Stimulated activated CD4-positive, alpha-beta T cell treated with anti-CD3 and anti-CD28 coated beads, Interleukin-2, amount 100 ng/mL, for 24 hours (primary cell): ENCODE measurements around the gene SLAIN1.
"Not testable (repeated sequence)": the region's sequence is repeated elsewhere in the genome, so short reads cannot be mapped to it uniquely, and the experiment has no call there.

ENCODE experiments used
- DNase-seq, 2 donors: peaks; one replicate each; pipeline ENCODE4 v3.0.0-alpha.2; 2020

SLAIN1 gene

GRCh38 chr13:77697217-77698103 is at the start of gene SLAIN1:
Gene SLAIN1 (plus strand): TSS chr13:77697687. CDS start chr13:77697914, 227 bp downstream.
- DNase-seq: peak; percentile 78 to 81

GRCh38 chr13:77650409-77650808 is 47.1 kb upstream of the SLAIN1 start:
- no peak for DNase-seq

DNA sequence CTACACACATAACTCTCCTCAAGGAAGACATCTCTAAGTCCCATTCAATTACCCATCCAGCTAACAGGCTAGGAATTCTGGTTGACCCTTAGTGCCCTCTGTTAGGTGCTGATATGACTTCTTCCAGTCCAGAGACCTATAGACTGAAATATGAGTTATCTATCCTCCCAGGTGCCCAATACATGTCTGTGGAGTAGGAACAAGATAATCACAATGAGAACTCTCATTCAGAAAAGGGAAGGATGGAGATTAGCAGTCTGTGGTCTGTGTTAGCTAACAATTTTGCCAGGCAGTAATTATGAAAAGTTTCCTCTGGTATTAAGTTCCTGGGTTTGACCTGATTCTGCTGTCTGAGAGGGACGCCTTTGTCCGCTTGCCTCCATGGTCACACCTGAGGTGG is 44.2 kb upstream of the SLAIN1 start:
- no peak for DNase-seq

- DNase-seq: not testable (repeated sequence)
Observed at GRCh38 chr13:77660016-77660415, 37.5 kb upstream of the SLAIN1 start.

GRCh38 chr13:77660841-77661250 is 36.6 kb upstream of the SLAIN1 start:
- no peak for DNase-seq

GRCh38 chr13:77662301-77662700 is 35.2 kb upstream of the SLAIN1 start:
- not testable (repeated sequence) for DNase-seq

DNA sequence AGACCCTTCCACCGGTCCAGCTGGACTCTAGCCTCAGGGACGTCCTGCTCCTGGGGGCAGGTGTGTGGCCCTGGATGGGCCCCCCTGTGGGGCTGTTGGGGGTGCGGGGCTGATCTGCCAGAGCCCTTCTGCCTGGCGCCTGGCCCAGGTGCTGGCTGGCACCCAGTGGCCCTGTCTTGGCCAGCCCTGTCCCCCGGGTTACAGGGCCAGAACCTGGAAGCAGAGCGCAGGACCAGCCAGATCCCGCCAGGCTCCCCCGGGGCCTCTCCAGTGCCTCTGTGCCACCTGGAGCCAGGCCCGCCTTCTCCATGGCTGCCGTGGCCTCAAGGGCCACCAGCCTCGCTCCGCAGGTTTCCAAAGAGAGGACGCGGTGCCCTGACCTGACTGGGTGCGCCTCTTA is 34.7 kb upstream of the SLAIN1 start:
- DNase-seq: not testable (repeated sequence)

DNA sequence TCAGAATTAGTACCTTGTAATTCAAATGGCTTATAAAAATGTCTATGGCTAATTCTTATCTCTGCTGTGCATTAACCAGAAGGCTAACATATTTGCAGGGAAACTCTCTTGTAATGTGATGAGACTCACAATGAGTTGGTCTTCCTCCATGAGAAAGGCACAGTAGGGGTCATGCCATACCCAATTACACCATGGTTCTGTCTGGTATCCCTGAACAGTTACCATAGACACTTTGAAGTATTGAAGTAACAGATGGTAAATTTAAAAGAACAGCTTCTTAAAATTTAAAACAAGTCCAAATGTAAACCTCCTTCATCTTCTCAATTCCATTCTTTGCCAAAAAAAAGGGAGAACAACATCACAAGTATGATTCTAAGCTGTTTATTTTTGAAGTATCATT is 22.6 kb upstream of the SLAIN1 start:
- no peak for DNase-seq

GRCh38 chr13:77678691-77679235 is 18.7 kb upstream of the SLAIN1 start:
- no peak for DNase-seq

DNA sequence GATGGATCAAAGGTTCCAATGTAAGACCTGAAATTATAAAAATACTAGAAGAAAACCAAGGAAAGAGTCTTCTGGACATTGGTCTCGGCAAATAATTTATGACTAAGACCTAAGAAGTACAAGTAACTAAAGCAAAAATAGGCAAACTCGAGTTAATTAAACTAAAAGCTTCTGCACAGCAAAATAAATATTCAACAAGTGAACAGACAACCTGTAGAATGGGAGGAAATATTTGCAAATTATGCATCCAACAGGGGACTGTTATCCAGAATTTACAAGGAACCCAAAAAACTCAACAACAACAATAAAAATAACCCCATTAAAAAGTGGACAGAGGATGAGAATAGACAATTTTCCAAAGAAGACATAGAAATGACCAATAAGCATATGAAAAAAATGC is 9.7 kb upstream of the SLAIN1 start:
- DNase-seq: no peak

- no peak for DNase-seq
Observed at GRCh38 chr13:77691871-77692270, 5.6 kb upstream of the SLAIN1 start.

GRCh38 chr13:77692746-77693448 is 4.6 kb upstream of the SLAIN1 start:
- no peak for DNase-seq

DNA sequence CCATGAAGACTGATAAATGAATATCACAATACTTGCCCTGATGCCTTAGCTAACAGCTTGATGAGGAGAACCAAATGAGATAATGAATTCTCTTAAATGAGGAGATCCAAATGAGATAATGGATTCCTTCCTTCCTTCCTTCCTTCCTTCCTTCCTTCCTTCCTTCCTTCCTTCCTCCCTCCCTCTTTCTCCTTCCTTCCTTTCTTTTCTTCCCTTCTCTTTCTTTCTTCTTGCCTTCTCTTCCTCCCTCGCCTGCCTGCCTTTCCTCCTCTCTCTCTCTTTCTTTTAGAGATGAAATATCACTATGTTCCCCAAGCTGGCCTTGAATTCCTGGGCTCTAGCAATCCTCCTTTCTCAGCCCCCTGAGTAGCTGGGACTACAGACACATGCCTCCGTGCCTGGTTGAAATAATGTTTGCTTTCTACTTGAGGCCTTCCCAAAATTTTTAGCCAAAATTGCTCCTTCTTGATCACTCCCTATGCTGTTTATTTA is 4.0 kb upstream of the SLAIN1 start:
- DNase-seq: no peak

- no peak for DNase-seq
Observed at GRCh38 chr13:77696006-77696878, 1.2 kb upstream of the SLAIN1 start.

DNA sequence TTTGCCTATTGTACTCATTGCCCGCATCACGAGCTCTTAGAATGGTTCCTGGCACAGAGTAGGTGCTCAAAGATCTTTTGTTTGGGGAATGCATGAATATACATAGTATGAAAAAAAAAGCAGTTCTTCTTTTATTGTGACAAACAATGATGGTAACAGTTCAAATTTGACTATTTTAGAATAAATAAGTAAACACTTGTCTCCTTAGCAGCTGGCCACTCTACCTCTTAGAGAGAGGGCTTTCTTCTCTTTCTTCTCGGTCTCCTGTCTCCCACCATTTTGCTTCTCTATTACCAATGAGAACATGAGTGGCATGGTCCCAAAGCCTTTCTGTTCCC is 639 bp upstream of the SLAIN1 start:
- DNase-seq: no peak

DNA sequence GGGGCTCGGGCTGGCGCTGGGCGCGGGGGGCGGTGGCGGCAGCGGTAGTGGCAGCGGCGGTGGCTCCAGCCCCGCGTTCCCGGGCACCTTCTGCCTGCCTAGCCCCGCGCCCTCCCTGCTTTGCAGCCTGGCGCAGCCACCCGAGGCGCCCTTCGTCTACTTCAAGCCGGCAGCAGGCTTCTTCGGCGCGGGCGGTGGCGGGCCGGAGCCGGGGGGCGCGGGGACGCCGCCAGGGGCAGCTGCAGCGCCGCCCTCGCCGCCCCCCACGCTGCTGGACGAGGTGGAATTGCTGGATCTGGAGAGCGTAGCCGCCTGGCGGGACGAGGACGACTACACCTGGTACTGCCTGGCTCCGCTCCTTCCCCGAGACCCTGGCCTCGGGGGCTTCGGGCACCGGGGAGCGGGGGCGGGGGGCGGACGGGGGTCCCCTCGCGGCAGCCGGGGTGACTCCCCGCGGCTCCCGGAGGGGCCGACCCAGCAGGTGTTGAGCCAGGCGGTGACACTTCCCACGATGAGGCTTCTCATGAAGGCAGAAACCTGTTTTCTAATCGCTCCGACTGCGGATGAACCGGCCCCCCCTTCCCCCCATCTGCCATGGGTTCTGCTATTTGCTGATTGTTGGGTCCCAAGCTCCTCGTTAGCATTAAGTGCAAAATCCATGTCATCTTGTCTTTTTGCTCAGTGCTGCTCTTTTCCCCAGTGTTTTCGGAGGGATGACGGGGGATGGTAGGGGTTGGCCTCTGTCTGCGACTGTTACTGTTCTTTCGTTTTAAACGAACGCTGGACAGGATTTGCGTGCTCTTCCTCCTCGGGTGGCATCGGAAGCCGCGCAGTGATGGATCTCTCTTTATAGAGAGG is 943 bp downstream of the SLAIN1 start:
- DNase-seq: peak; percentile 48 to 53

DNA sequence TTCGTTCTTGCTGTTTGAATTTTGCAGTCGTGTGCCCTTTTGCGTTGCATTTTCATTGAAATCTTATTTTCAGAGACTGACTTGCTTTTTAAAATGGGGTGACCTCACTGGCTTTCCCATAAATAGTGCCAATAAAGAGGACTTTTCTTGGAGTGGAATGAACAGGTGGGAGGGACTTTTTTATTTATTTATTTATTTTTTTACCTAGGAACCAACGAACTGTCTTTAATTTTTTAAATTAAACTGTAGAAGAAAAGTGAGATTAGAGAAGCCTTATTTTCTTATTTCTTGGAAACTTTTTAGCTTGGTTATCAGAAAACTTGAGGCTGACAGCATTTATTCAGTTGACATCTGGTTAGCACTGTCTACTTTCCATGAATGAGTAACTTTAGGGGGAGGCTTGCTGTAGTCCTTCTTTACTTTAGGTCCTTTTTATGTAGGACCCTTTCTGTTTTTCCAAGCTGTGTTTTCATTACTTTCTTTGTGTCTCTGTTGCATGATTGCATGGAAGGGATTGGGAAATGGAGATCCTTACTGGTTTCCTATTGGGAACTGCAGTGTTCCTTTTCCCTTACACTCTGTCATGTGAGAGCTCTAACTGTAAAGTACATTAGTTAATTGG is 1.7 kb downstream of the SLAIN1 start:
- no peak for DNase-seq

GRCh38 chr13:77701305-77701704 is 3.8 kb downstream of the SLAIN1 start:
- no peak for DNase-seq

- no peak for DNase-seq
Observed at GRCh38 chr13:77702366-77702765, 4.9 kb downstream of the SLAIN1 start.

- no peak for DNase-seq
Observed at GRCh38 chr13:77703408-77703807, 5.9 kb downstream of the SLAIN1 start.

- no peak for DNase-seq
Observed at GRCh38 chr13:77714119-77714755, 16.8 kb downstream of the SLAIN1 start.
